ENCODE data around the gene ELAVL4.
A peak's percentile ranks its signal among the peaks of the same experiment; 100 is the strongest.

ELAVL4 gene

GRCh38 chr1:50180367-50180766, 71.6 kb downstream of the ELAVL4 start:
- no peak for DNase-seq

- DNase-seq, result peak; percentile 17 to 61 (median 47)
Measured at GRCh38 chr1:50181027-50181663, 72.4 kb downstream of the ELAVL4 start.

GRCh38 chr1:50183378-50184133, 74.8 kb downstream of the ELAVL4 start:
- peak in 1 of 4 experiments; percentile 5 for DNase-seq

GRCh38 chr1:50189369-50189768, 80.6 kb downstream of the ELAVL4 start:
- DNase-seq, result no peak

GRCh38 chr1:50193002-50193401, 84.3 kb downstream of the ELAVL4 start:
- no peak for DNase-seq

- DNase-seq, result no peak
Measured at GRCh38 chr1:50195205-50195604, 86.5 kb downstream of the ELAVL4 start.

- DNase-seq, result no peak
Measured at GRCh38 chr1:50196081-50196480, 87.4 kb downstream of the ELAVL4 start.

- DNase-seq, result no peak
Measured at GRCh38 chr1:50197216-50197615, 88.5 kb downstream of the ELAVL4 start.

GRCh38 chr1:50208315-50208714, 99.6 kb downstream of the ELAVL4 start:
- DNase-seq, result no peak

- DNase-seq, result peak in 2 of 4 experiments; percentile 21 to 30
Measured at GRCh38 chr1:50208756-50209155, 100.0 kb downstream of the ELAVL4 start.

GRCh38 chr1:50209749-50210148, 101.0 kb downstream of the ELAVL4 start:
- no peak for DNase-seq

- DNase-seq, result no peak
Measured at GRCh38 chr1:50213505-50213904, 104.8 kb downstream of the ELAVL4 start.

GRCh38 chr1:50214717-50215116, 106.0 kb downstream of the ELAVL4 start:
- no peak for DNase-seq

GRCh38 chr1:50218344-50219120, 109.8 kb downstream of the ELAVL4 start:
- no peak for DNase-seq

- DNase-seq, result no peak
Measured at GRCh38 chr1:50228871-50229384, 120.2 kb downstream of the ELAVL4 start.

GRCh38 chr1:50231209-50231608, 122.5 kb downstream of the ELAVL4 start:
- no peak for DNase-seq

- no peak for DNase-seq
Measured at GRCh38 chr1:50232336-50232735, 123.6 kb downstream of the ELAVL4 start.

- no peak for DNase-seq
Measured at GRCh38 chr1:50236656-50237055, 127.9 kb downstream of the ELAVL4 start.

- no peak for DNase-seq
Measured at GRCh38 chr1:50237056-50237455, 128.3 kb downstream of the ELAVL4 start.

GRCh38 chr1:50243939-50244338, 135.2 kb downstream of the ELAVL4 start:
- DNase-seq, result no peak

GRCh38 chr1:50246869-50247268, 138.1 kb downstream of the ELAVL4 start:
- DNase-seq, result no peak

GRCh38 chr1:50251702-50252101, 143.0 kb downstream of the ELAVL4 start:
- DNase-seq, result peak; percentile 6 to 35 (median 28)

- no peak for DNase-seq
Measured at GRCh38 chr1:50252196-50252595, 143.5 kb downstream of the ELAVL4 start.
